WERI-Rb-1 (cell line): ENCODE data around the gene PDE4B.

Experiments
- DNase-seq: peaks from one replicate; pipeline ENCODE4 v3.0.0-alpha.2; 2020
- H3K27ac ChIP-seq: fragments of 250-450 bp; sonication (Bioruptor Pico); 2 replicates; pipeline ENCODE4 v1.5.1; 2020; ENCODE audit warnings: mild to moderate bottlenecking, moderate library complexity
- H3K27me3 ChIP-seq: fragments of 250-450 bp; sonication (Bioruptor Pico); 2 replicates; pipeline ENCODE4 v1.5.1; 2021; ENCODE audit warnings: mild to moderate bottlenecking, low read depth, moderate library complexity; ENCODE audit not compliant: insufficient read depth, severe bottlenecking
- H3K36me3 ChIP-seq: fragments of 250-450 bp; sonication (Bioruptor Pico); 2 replicates; pipeline ENCODE4 v1.5.1; 2020; ENCODE audit warnings: mild to moderate bottlenecking, moderate library complexity
- H3K4me3 ChIP-seq: 2 replicates; pipeline ENCODE4 v1.5.1; 2011; ENCODE audit warnings: low read depth, mild to moderate bottlenecking, control low read depth, low read length
- H3K9me3 ChIP-seq: fragments of 250-450 bp; sonication (Bioruptor Pico); 2 replicates; pipeline ENCODE4 v1.5.1; 2021; ENCODE audit warnings: mild to moderate bottlenecking, moderate library complexity; ENCODE audit not compliant: severe bottlenecking
- CTCF ChIP-seq: IDR thresholded peaks from 2 replicates; pipeline ENCODE4 v1.5.1; 2011; ENCODE audit warnings: low read depth, mild to moderate bottlenecking, control low read depth, inconsistent platforms, low read length

The PDE4B gene

GRCh38 chr1:66176832-66177231 is 384.1 kb downstream of the PDE4B start:
- Histone ChIP-seq H3K36me3 (no peaks in the 10 kb centered on the region), H3K4me3 (no peak overlapping the region), H3K27ac (no peak overlapping the region), H3K9me3 (no peaks in the 10 kb centered on the region), H3K27me3 (no peaks in the 10 kb centered on the region)
- TF ChIP-seq CTCF, result no peak
- no peak for DNase-seq

DNA sequence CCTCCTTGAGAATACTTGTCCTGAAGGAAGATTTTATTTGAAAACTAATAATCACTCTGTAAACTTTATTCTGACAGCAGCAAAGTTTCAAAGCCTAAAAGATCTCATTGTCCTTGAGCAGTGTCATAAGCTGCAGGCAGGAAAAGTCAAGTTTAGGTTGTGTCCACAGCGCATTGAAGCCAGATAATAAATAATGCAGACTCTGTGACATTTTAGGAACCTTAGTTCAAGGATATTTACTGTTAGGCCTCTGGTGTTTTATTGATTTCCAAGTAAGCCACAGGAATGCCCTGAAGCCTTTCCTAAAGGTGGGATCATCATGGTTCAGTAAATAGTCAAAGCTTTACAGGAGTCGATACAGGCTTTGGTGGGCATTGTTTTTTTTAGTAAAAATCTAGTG is 384.8 kb downstream of the PDE4B start:
- DNase-seq, result no peak
- no peak for TF ChIP-seq CTCF
- Histone ChIP-seq H3K9me3 (no peaks in the 10 kb centered on the region), H3K36me3 (no peaks in the 10 kb centered on the region), H3K27ac (no peak overlapping the region), H3K4me3 (no peak overlapping the region), H3K27me3 (no peaks in the 10 kb centered on the region)

- Histone ChIP-seq H3K27ac (no peak overlapping the region), H3K27me3 (no peaks in the 10 kb centered on the region), H3K36me3 (no peaks in the 10 kb centered on the region), H3K4me3 (no peak overlapping the region), H3K9me3 (no peaks in the 10 kb centered on the region)
- TF ChIP-seq CTCF, result no peak
- no peak for DNase-seq
These were observed 389.3 kb downstream of the PDE4B start for GRCh38 chr1:66182026-66182425.

DNA sequence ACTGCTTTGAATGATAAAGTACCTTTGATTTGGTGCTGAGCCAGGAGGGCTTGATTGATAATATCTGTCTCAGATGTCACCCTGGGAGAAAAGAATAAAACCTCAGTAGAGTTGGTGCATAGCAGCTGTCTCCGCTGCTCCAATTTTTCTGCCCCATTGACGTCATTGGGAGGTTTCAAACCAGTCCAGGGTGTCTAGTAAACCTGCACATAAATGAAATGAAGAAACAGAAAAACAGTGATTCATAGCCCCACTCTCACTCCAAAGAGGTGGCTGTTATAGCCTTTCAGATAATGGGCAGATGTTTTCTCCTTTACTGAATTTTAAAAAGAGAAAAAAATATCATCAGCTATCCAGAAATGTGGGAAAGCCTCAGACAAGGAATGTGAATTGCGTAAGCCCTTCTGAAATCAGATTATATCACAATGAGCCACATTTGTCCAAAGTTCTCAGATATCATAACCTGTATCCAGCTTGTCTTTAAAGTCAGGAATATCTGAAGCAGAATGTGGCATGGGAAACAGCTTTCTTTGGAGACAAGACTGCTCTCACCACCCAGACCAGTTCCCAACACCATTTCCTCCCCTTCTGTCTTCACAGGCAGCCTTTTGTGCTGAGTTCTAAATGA is 390.0 kb downstream of the PDE4B start:
- Histone ChIP-seq H3K9me3 (no peaks in the 10 kb centered on the region), H3K36me3 (no peaks in the 10 kb centered on the region), H3K27me3 (no peaks in the 10 kb centered on the region), H3K4me3 (no peak overlapping the region), H3K27ac (no peak overlapping the region)
- no peak for TF ChIP-seq CTCF
- no peak for DNase-seq

DNA sequence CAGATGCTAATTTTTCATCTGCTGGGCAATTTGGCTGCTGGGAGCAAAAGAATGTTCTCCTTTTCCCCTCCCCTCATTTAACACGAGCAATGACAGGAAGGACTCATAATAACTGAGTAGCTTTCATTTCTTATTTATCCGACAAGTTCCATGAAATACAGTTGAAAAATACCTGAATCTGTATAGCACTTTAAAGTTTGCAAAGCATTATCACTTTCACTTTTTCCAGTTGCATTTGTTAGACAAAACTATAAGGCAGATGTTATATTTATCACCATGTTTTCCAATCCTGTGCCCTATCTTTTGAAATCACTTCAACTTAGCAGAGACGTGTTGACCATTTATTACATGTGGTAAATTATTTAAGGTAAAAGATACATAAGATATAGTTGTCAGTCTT is 390.7 kb downstream of the PDE4B start:
- H3K4me3 ChIP-seq, result no peak overlapping the region
- no peaks in the 10 kb centered on the region for H3K36me3 ChIP-seq
- no peaks in the 10 kb centered on the region for H3K27me3 ChIP-seq
- no peak for DNase-seq
- no peak overlapping the region for H3K27ac ChIP-seq
- no peaks in the 10 kb centered on the region for H3K9me3 ChIP-seq
- TF ChIP-seq CTCF, result no peak

DNA sequence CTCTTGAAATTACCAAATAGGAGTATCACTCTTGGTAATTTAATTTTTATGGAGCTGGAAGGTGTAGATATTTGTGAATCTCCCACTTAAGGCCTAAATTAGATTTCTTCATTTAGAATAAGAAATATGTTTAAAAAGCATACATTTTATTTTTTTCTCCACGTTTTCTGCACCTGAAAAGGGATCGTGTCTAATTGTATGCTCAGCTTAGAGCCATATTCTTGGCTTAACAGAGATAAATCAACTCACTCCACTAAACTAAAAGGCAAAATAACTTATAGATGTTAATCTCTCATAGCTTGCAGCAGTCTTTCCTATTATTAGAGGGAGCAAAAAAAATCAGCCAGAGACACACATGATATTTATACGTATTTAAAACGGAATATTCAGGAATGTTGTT is 404.4 kb downstream of the PDE4B start:
- TF ChIP-seq CTCF, result no peak

More for the DNA sequence above, 404.4 kb downstream of the PDE4B start:
- H3K27ac ChIP-seq, result no peak overlapping the region
- no peaks in the 10 kb centered on the region for H3K36me3 ChIP-seq
- no peak for DNase-seq
- no peak overlapping the region for H3K4me3 ChIP-seq
- no peaks in the 10 kb centered on the region for H3K27me3 ChIP-seq
- no peaks in the 10 kb centered on the region for H3K9me3 ChIP-seq
